Endothelial cell (in vitro differentiated cells): ENCODE measurements around the gene PARD3B. TPM values are rescaled to one million over a fixed set of nuclear protein-coding genes. Genes with fewer than 3 reads are reported as not detected.
A peak's percentile ranks its signal among the peaks of the same experiment; 100 is the strongest.

Experiments
- DNase-seq: peaks from one replicate; pipeline ENCODE4 v3.0.0; 2021; ENCODE audit warnings: low spot score
- H3K27ac Mint-ChIP-seq: one replicate; pipeline ENCODE4 v1.8.0; 2021; ENCODE audit warnings: mixed read lengths, inconsistent platforms; ENCODE audit not compliant: unreplicated experiment
- H3K27me3 Mint-ChIP-seq: one replicate; pipeline ENCODE4 v1.8.0; 2021; ENCODE audit warnings: mild to moderate bottlenecking, moderate library complexity, mixed read lengths, inconsistent platforms; ENCODE audit not compliant: unreplicated experiment
- H3K36me3 Mint-ChIP-seq: one replicate; pipeline ENCODE4 v1.8.0; 2021; ENCODE audit warnings: mild to moderate bottlenecking, low read depth, mixed read lengths, inconsistent platforms; ENCODE audit not compliant: unreplicated experiment
- H3K4me1 Mint-ChIP-seq: one replicate; pipeline ENCODE4 v1.8.0; 2021; ENCODE audit warnings: mild to moderate bottlenecking, mixed read lengths, inconsistent platforms; ENCODE audit not compliant: unreplicated experiment
- H3K4me3 Mint-ChIP-seq: one replicate; pipeline ENCODE4 v1.8.0; 2021; ENCODE audit warnings: mild to moderate bottlenecking, mixed read lengths, inconsistent platforms; ENCODE audit not compliant: unreplicated experiment
- H3K9me3 Mint-ChIP-seq: one replicate; pipeline ENCODE4 v1.8.0; 2021; ENCODE audit warnings: mixed read lengths, inconsistent platforms; ENCODE audit not compliant: unreplicated experiment
- total RNA-seq: library from RNA; stranded (reverse); fragmentation: NEBNext Ultra II Directional; extraction: Animal tissue kit (Norgen Biotek cat#: 25700); gene quantifications from one replicate; pipeline ENCODE4 v1.2.1, GENCODE V29; 2021; ENCODE audit not compliant: unreplicated experiment
- TF ChIP-seq, protein P1 (sequence below): fragments of 200-600 bp; sonication (generic); IDR thresholded peaks from one replicate; pipeline ENCODE4 v1.5.0; 2021; ENCODE audit warnings: antibody characterized with exemption; ENCODE audit not compliant: unreplicated experiment

PARD3B gene
- total RNA-seq, 1 donor from 2014 or later: 17.4 TPM

DNA sequence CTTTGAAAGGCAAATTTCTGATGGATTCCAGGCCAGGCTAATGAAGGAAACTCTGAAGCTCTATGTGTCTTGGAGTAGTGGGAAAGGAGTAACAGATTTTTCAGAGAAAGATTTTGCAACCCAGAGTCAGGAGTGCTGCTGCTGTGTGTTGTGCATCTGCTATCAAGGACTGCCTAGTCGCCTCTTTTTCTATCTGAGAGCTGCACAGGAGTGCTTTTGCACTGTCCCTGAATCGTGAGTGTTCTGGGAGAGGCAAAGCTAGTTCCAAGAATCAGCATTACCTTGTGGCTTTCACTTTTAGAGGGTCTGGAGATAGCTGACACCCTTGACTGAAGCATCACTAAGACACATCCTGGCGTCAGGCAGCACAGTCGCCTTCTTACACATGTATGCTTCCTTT lies 336.4 kb downstream of the PARD3B start:
- TF ChIP-seq, protein P1, sequence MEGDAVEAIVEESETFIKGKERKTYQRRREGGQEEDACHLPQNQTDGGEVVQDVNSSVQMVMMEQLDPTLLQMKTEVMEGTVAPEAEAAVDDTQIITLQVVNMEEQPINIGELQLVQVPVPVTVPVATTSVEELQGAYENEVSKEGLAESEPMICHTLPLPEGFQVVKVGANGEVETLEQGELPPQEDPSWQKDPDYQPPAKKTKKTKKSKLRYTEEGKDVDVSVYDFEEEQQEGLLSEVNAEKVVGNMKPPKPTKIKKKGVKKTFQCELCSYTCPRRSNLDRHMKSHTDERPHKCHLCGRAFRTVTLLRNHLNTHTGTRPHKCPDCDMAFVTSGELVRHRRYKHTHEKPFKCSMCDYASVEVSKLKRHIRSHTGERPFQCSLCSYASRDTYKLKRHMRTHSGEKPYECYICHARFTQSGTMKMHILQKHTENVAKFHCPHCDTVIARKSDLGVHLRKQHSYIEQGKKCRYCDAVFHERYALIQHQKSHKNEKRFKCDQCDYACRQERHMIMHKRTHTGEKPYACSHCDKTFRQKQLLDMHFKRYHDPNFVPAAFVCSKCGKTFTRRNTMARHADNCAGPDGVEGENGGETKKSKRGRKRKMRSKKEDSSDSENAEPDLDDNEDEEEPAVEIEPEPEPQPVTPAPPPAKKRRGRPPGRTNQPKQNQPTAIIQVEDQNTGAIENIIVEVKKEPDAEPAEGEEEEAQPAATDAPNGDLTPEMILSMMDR: no peak
- Mint-ChIP-seq H3K27me3 (no peaks in the 10 kb centered on the region), H3K4me3 (no peak overlapping the region), H3K27ac (no peak overlapping the region), H3K9me3 (no peaks in the 10 kb centered on the region), H3K4me1 (peaks cover 6% of the 10 kb centered on the region), H3K36me3 (no peaks in the 10 kb centered on the region)
- no peak for DNase-seq

DNA sequence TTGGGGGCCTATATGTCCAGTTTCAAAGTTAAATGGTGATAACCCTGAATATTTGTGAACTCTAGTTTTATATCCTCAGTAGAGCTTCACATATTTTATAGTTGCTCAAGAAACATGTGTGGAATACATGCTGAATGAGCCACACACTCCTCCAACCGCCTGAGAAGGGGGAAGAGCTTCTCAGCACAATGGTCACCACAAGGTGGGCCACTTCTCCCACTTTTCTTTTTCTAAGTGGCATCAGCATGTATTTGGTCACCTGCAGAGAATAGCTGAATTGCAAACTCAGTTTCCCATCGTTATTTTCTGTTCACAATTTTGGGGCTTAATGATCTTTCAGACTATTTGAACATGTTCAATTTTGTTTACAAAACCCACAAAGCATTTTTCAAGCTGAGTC lies 340.5 kb downstream of the PARD3B start:
- Mint-ChIP-seq H3K36me3 (no peaks in the 10 kb centered on the region), H3K9me3 (no peaks in the 10 kb centered on the region), H3K4me3 (no peak overlapping the region), H3K27ac (no peak overlapping the region), H3K27me3 (no peaks in the 10 kb centered on the region), H3K4me1 (peaks cover 6% of the 10 kb centered on the region)
- TF ChIP-seq, protein P1: peak; percentile 21
- DNase-seq: peak; percentile 29

DNA sequence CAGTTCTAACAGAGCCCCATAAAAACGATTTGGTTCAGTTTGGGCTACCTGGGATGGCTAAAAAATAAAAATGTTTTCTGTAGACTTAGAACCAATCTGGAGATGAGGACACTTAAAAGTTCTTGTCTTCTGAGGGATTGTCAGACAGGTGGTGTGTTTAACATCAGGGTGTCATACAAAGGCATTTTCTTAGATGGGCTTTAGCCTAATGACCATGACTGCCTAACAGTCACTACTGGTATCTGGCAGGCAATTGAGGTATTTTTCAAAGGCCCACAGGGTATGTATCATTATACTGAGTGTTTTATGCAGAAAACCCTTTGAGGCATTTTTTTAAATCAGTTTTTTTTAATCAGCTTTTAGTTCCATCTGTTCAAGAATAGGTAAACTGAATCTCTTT lies 341.4 kb downstream of the PARD3B start:
- TF ChIP-seq, protein P1: no peak
- H3K27me3 Mint-ChIP-seq: no peaks in the 10 kb centered on the region
- H3K4me1 Mint-ChIP-seq: peaks cover 3% of the 10 kb centered on the region
- no peaks in the 10 kb centered on the region for H3K9me3 Mint-ChIP-seq
- H3K27ac Mint-ChIP-seq: no peak overlapping the region
- H3K4me3 Mint-ChIP-seq: no peak overlapping the region
- H3K36me3 Mint-ChIP-seq: no peaks in the 10 kb centered on the region
- no peak for DNase-seq

- Mint-ChIP-seq H3K4me1 (no peaks in the 10 kb centered on the region), H3K27me3 (no peaks in the 10 kb centered on the region), H3K36me3 (no peaks in the 10 kb centered on the region), H3K4me3 (no peak overlapping the region), H3K9me3 (no peaks in the 10 kb centered on the region), H3K27ac (no peak overlapping the region)
- no peak for DNase-seq
- TF ChIP-seq, protein P1: no peak
These were observed 342.9 kb downstream of the PARD3B start for GRCh38 chr2:204888222-204888621.

DNA sequence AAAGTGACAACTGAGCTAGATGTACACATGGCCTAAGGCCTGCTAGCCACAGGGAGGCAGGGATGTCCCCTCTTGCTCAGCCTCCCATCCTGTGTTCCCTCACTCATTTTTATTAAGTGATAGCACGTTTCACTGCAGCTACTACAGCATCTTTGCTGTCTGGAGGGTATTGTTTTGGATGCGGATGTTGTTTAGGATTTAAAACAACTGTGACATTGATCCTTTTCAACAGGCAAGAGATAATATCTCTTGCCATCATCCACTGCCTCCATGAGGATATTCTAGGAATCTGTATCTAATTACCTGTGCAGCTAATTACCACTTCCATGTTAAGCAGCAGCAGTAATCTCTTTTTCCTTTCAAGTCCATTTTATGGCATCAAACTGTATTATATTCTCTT lies 345.4 kb downstream of the PARD3B start:
- Mint-ChIP-seq H3K36me3 (no peaks in the 10 kb centered on the region), H3K4me3 (no peak overlapping the region), H3K27me3 (no peaks in the 10 kb centered on the region), H3K27ac (no peak overlapping the region), H3K4me1 (no peaks in the 10 kb centered on the region), H3K9me3 (no peaks in the 10 kb centered on the region)
- TF ChIP-seq, protein P1: no peak
- no peak for DNase-seq
